ENCODE results near the gene ADARB2. TPM values are rescaled to one million over a fixed set of nuclear protein-coding genes. Genes with fewer than 3 reads are reported as not detected.
"Not testable (repeated sequence)": the region's sequence is repeated elsewhere in the genome, so short reads cannot be mapped to it uniquely, and the experiment has no call there.

ADARB2 gene
- total and polyA plus RNA-seq, 2 experiments from 2014 or later, result 0.13 to 0.48 TPM

- H3K27me3 ChIP-seq, result peaks cover 10% of the 10 kb centered on the region
- TF ChIP-seq EZH2 (IDR thresholded peaks at IDR 0.05; ENCODE audit: borderline replicate concordance) (no peak), CTCF (IDR thresholded peaks at IDR 0.05; ENCODE audit: poor library complexity) (no peak), EZH2phosphoT487 (IDR thresholded peaks at IDR 0.05; ENCODE audit: low read depth, severe bottlenecking, unreplicated experiment) (no peak)
- no peak overlapping the region for H3K4me3 ChIP-seq
- H3K27ac ChIP-seq, result no peak overlapping the region
- H3K4me1 ChIP-seq (ENCODE audit: insufficient read depth), result no peaks in the 10 kb centered on the region
- WGBS (ENCODE audit: low lambda C conversion rate, missing lambda C conversion rate), result 97% methylated on average over 10 of the region's 10 CpGs
- no peaks in the 10 kb centered on the region for H3K9me3 ChIP-seq (ENCODE audit: low read depth)
- no peak overlapping the region for H2AFZ ChIP-seq
- H3K36me3 ChIP-seq (replicated peaks; ENCODE audit: insufficient read depth, low read depth), result no peaks in the 10 kb centered on the region
- H4K20me1 ChIP-seq (ENCODE audit: insufficient read depth, poor library complexity, severe bottlenecking), result no peaks in the 10 kb centered on the region
- no peak overlapping the region for H3K4me2 ChIP-seq
- no peaks in the 10 kb centered on the region for H3K79me2 ChIP-seq
- no peak for DNase-seq (ENCODE audit: low spot score)
- no peaks in the 10 kb centered on the region for H3K9me2 ChIP-seq (replicated peaks; ENCODE audit: insufficient read depth)
Measured at GRCh38 chr10:1417574-1417973, 319.8 kb downstream of the ADARB2 start.

GRCh38 chr10:1416456-1417037 is 320.8 kb downstream of the ADARB2 start:
- H3K36me3 ChIP-seq (replicated peaks; ENCODE audit: insufficient read depth, low read depth), result no peaks in the 10 kb centered on the region
- H2AFZ ChIP-seq, result no peak overlapping the region
- H3K4me2 ChIP-seq, result no peak overlapping the region
- no peaks in the 10 kb centered on the region for H3K79me2 ChIP-seq
- peaks cover 10% of the 10 kb centered on the region for H3K27me3 ChIP-seq
- WGBS (ENCODE audit: low lambda C conversion rate, missing lambda C conversion rate), result 96% methylated on average over 8 of the region's 8 CpGs
- H3K9me2 ChIP-seq (replicated peaks; ENCODE audit: insufficient read depth), result no peaks in the 10 kb centered on the region
- TF ChIP-seq EZH2phosphoT487 (IDR thresholded peaks at IDR 0.05; ENCODE audit: low read depth, severe bottlenecking, unreplicated experiment), result no peak
- no peak for TF ChIP-seq EZH2 (IDR thresholded peaks at IDR 0.05; ENCODE audit: borderline replicate concordance)
- no peak for TF ChIP-seq CTCF (IDR thresholded peaks at IDR 0.05; ENCODE audit: poor library complexity)
- H3K27ac ChIP-seq, result no peak overlapping the region
- no peak for DNase-seq (ENCODE audit: low spot score)
- H4K20me1 ChIP-seq (ENCODE audit: insufficient read depth, poor library complexity, severe bottlenecking), result no peaks in the 10 kb centered on the region
- H3K9me3 ChIP-seq (ENCODE audit: low read depth), result no peaks in the 10 kb centered on the region
- H3K4me3 ChIP-seq, result no peak overlapping the region
- no peaks in the 10 kb centered on the region for H3K4me1 ChIP-seq (ENCODE audit: insufficient read depth)

GRCh38 chr10:1414893-1415292 is 322.4 kb downstream of the ADARB2 start:
- Histone ChIP-seq H3K4me2 (no peak overlapping the region), H3K9me2 (replicated peaks; ENCODE audit: insufficient read depth) (no peaks in the 10 kb centered on the region), H2AFZ (no peak overlapping the region), H3K79me2 (no peaks in the 10 kb centered on the region), H3K9me3 (ENCODE audit: low read depth) (no peaks in the 10 kb centered on the region), H3K36me3 (replicated peaks; ENCODE audit: insufficient read depth, low read depth) (no peaks in the 10 kb centered on the region), H3K27me3 (peaks cover 6% of the 10 kb centered on the region), H3K4me1 (ENCODE audit: insufficient read depth) (no peaks in the 10 kb centered on the region), H3K4me3 (no peak overlapping the region), H4K20me1 (ENCODE audit: insufficient read depth, poor library complexity, severe bottlenecking) (no peaks in the 10 kb centered on the region), H3K27ac (no peak overlapping the region)
- TF ChIP-seq EZH2phosphoT487 (IDR thresholded peaks at IDR 0.05; ENCODE audit: low read depth, severe bottlenecking, unreplicated experiment) (no peak), EZH2 (IDR thresholded peaks at IDR 0.05; ENCODE audit: borderline replicate concordance) (no peak), CTCF (IDR thresholded peaks at IDR 0.05; ENCODE audit: poor library complexity) (no peak)
- DNase-seq (ENCODE audit: low spot score), result no peak

GRCh38 chr10:1414346-1414745 is 323.0 kb downstream of the ADARB2 start:
- H3K36me3 ChIP-seq (replicated peaks; ENCODE audit: insufficient read depth, low read depth); H2AFZ ChIP-seq; H3K4me2 ChIP-seq; H3K4me1 ChIP-seq (ENCODE audit: insufficient read depth); DNase-seq (ENCODE audit: low spot score); H3K27me3 ChIP-seq; H3K4me3 ChIP-seq; H3K79me2 ChIP-seq; H3K27ac ChIP-seq; H3K9me2 ChIP-seq (replicated peaks; ENCODE audit: insufficient read depth); H3K9me3 ChIP-seq (ENCODE audit: low read depth); H4K20me1 ChIP-seq (ENCODE audit: insufficient read depth, poor library complexity, severe bottlenecking): not testable (repeated sequence)
- 42% methylated on average over 7 of the region's 7 CpGs for WGBS (ENCODE audit: low lambda C conversion rate, missing lambda C conversion rate)

Measured in hepatocyte (in vitro differentiated cells).